ENCODE measurements around the gene ABCB1.
A peak's percentile ranks its signal among the peaks of the same experiment; 100 is the strongest.

ABCB1 gene

DNA sequence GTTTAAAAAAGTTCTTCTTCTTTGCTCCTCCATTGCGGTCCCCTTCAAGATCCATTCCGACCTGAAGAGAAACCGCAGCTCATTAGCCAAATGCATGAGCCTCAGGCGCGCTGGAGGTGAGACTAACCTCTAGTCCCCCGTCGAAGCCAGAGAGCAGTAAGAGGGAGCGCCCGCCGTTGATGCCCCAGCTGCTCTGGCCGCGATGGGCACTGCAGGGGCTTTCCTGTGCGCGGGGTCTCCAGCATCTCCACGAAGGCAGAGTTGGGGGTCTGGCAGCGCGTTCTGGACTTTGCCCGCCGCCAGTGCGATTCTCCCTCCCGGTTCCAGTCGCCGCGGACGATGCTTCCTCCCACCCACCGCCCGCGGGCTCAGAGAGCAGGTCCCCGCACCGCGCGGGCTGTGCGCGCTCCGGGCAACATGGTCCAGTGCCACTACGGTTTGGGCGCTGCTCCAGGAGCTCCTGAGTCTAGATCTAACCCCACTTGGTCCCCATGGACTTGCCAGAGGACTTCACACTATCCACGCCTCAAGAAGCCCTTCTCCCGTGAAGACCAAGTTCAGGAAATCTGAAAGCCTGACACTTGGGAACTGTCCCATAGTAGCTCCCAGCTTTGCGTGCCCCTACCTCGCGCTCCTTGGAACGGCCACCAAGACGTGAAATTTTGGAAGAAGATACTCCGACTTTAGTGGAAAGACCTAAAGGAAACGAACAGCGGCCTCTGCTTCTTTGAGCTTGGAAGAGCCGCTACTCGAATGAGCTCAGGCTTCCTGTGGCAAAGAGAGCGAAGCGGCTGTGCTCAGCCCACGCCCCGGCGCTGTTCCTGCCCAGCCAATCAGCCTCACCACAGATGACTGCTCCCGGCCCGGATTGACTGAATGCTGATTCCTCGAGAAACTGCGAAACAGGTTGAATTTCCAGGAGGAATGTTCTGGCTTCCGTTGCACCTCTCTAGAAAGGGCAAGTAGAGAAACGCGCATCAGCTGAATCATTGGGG lies at the start of gene ABCB1:
Gene ABCB1 (minus strand): TSS at position 755 of the 995 bp plus-strand sequence. CDS start 700 bp downstream, at position 55.
- DNase-seq, result peak; percentile 50

- DNase-seq, result no peak
Measured at GRCh38 chr7:87648316-87648715, 47.6 kb upstream of the ABCB1 start.

- no peak for DNase-seq
Measured at GRCh38 chr7:87645446-87645845, 44.8 kb upstream of the ABCB1 start.

GRCh38 chr7:87635921-87636320 lies 35.2 kb upstream of the ABCB1 start:
- DNase-seq, result no peak

DNA sequence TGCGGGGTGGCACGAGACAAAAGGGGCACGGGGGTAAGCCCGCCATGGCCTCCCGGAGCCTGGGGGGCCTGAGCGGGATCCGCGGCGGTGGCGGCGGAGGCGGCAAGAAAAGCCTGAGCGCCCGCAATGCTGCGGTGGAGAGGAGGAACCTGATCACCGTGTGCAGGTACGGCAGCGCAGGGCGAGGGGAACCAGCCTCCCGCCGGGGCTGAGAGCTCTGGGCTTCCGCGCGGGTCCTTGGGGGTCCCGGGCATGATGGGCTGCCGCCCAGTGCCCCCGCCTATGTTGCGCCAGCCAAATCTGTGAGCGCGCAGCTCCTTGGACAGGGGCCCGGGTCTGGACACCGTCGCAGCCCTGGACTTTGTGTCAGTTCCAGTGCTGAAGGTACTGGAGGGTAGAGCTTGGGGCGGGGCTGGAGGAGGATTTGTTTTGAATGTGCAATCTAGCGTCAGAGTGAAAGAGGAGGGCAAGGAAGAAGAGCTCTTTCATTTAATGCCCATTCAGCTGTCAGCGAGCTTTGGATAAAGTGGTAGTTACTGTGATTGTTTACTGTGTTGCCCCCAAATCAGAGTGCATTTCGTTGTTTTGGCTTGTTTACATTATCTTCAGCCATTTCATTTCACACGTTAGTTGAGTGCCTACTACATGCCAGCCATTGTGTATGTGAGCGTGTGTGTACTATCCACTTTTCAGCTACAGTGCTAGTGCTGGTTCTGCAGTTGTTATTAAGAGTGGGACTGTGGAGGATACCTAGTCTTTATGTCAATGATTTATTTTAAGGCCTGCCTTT lies 28.3 kb upstream of the ABCB1 start:
- peak; percentile 20 for DNase-seq

GRCh38 chr7:87627634-87627994 lies 26.9 kb upstream of the ABCB1 start:
- no peak for DNase-seq

DNA sequence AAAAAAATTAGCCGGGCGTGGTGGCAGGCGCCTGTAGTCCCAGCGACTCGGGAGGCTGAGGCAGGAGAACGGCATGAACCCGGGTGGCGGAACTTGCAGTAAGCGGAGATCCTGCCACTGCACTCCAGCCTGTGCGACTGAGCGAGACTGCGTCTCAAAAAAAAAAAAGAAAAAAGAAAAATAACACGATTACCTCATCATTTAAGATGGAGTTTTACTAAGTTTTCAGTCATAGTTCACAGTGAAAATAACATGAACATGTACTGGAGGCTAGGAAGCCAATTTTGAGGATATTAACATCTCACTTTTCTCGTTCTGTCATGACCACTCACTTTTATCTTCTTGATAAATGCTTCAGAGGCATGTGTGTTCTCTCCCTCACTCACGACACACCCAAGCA lies 24.4 kb upstream of the ABCB1 start:
- no peak for DNase-seq

GRCh38 chr7:87624628-87625027 lies 23.9 kb upstream of the ABCB1 start:
- no peak for DNase-seq

GRCh38 chr7:87615197-87615596 lies 14.5 kb upstream of the ABCB1 start:
- no peak for DNase-seq

- DNase-seq, result no peak
Measured at GRCh38 chr7:87609916-87610315, 9.2 kb upstream of the ABCB1 start.

- DNase-seq, result no peak
Measured at GRCh38 chr7:87608431-87608830, 7.7 kb upstream of the ABCB1 start.

- no peak for DNase-seq
Measured at GRCh38 chr7:87604264-87604663, 3.6 kb upstream of the ABCB1 start.

DNA sequence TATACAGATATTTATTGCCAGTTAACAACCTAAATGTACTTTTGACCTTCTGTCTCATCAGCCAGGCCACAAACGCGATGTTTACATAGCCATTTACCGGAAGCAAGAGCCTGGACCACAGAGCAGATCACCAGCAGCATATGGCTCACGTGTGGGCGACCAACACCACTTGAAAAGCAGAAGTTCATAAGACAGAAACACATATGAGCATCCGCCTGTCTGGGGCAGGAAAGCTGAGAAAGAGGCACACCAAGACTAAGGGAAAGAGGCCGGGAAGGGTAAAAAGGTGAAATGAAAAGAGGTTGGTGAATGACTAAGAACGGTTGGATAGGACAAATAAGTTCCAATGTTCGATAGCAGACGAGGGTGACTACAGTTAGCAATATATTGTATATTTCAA lies 1.3 kb downstream of the ABCB1 start:
- peak; percentile 55 for DNase-seq

DNA sequence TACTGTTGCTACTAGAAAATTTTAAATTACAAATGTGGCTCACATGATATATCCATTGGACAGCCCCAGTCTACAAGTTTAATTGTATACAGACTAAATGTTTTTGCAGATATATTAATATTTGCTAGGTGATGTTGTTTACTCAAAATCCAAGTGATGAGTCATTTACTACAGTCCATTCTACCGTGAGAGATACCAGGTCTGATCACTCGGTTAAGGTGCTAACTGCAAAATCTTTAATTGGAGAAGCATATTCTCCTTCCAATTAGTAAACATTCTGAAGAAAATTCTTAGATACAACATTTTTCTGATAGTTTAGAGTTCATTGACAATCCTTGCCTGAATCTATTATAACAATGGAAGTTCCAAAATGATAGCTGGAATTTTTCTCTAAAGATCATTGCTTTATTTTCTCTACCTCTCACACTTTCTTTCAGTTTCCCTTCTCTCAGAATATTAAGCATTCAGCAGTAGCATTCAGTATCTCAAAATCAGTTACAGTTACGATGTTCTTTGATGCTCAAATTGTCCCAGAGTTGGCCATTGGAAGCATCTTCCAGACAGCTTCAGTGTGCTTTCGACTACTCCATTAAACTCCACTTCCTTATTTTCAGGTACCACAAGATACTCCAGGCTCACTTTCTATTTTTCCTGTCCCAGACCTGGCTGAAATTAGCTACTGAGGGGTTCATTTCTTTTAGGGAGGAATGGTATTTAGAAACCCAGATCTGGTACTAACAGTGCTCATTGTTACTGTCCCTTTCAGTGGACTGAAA lies 2.3 kb downstream of the ABCB1 start:
- no peak for DNase-seq

DNA sequence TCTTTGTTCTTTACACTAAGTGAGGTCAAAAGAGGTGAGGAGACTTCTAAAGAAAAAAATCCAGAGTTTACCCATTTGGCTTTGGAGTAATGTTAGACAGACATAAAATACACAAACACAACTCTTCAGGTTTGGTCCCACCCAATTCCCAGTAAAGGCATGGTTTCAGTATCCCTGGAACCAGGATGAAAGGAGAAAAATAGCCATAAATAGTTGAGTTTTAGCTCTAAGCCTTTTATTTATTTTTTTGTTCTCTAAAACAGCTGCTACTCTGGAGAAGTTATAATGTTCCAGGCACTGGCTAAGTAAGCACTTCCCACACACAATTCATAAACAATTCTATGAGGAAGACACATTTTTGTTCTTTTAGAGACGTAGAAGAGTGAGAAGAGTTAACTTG lies 4.0 kb downstream of the ABCB1 start:
- no peak for DNase-seq

- no peak for DNase-seq
Measured at GRCh38 chr7:87596136-87596535, 4.5 kb downstream of the ABCB1 start.

- DNase-seq, result no peak
Measured at GRCh38 chr7:87592300-87592699, 8.4 kb downstream of the ABCB1 start.

DNA sequence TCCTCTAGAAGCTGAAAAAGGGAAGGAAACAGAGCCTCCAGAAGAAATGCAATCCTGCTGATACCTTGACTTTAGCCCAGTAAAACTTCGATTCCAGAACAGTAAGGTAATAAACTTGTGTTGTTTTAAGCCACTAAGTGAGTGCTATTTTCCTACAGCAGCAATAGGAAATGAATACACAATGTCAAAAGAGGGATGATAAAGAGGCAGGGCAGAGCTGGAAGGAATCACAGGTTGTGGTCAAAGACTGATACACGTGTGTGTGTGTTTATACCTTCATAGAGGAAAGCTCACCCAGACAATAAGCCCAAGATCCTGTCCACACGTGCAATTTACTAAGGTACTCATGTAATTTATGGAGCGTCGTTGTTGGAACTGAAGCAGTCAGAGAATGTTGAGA lies 9.5 kb downstream of the ABCB1 start:
- no peak for DNase-seq

- no peak for DNase-seq
Measured at GRCh38 chr7:87590578-87590977, 10.1 kb downstream of the ABCB1 start.

DNA sequence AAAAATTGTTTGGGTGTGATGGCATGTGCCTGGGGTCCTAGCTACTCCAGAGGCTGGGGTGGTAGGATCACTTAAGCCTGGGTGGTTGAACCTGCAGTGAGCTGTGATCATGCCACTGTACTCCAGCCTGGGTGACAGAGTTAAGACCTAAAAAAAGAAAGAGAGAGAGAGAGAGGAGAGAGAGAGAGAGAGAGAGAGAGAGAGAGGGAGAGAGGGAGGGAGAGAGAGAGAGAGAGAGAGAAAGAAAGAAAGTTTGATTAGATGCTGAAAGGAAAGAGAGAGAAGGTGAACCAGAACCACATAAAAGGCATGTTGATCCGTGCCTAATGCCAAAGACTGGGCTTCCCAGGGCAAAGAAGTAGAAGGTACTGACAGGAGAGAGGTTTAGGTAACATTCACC lies 11.1 kb downstream of the ABCB1 start:
- DNase-seq, result no peak

GRCh38 chr7:87581723-87582122 lies 19.0 kb downstream of the ABCB1 start:
- no peak for DNase-seq

GRCh38 chr7:87580636-87581035 lies 20.0 kb downstream of the ABCB1 start:
- no peak for DNase-seq

GRCh38 chr7:87575521-87575920 lies 25.2 kb downstream of the ABCB1 start:
- no peak for DNase-seq

All from activated gamma-delta T cell treated with Interleukin-2 at 50 U/mL for 16 hours (primary cell).